ENCODE results near the gene BRICD5. TPM values are rescaled to one million over a fixed set of nuclear protein-coding genes. Genes with fewer than 3 reads are reported as not detected.

Gene BRICD5
- total and polyA plus RNA-seq, 3 donors from 2014 or later = 25.1 to 66.5 (median 37.8) TPM

GRCh38 chr16:2180461-2180860 lies 30.2 kb downstream of the BRICD5 start:
- WGBS, 2 donors = 92 to 96% methylated on average over 5 to 41 of the region's 43 CpGs
- no peak overlapping the region for H3K4me3 ChIP-seq
- H3K27ac ChIP-seq = no peak overlapping the region
- H3K27me3 ChIP-seq = no peaks in the 10 kb centered on the region
- TF ChIP-seq POLR2A (IDR thresholded peaks at IDR 0.05) (no peak), CTCF (IDR thresholded peaks at IDR 0.05) (no peak)
- no peaks in the 10 kb centered on the region for H3K36me3 ChIP-seq (ENCODE audit: low read depth, missing control alignments)
- no peaks in the 10 kb centered on the region for H3K4me1 ChIP-seq
- no peak for DNase-seq
- no peaks in the 10 kb centered on the region for H3K9me3 ChIP-seq
- intact Hi-C loops (cut with DNase I; ENCODE audit: low total_unique reads) = no loop called here

GRCh38 chr16:2179576-2179975 lies 31.1 kb downstream of the BRICD5 start:
- TF ChIP-seq CTCF (IDR thresholded peaks at IDR 0.05) (no peak), POLR2A (IDR thresholded peaks at IDR 0.05) (no peak)
- intact Hi-C loops (cut with DNase I; ENCODE audit: low total_unique reads) = no loop called here

GRCh38 chr16:2179107-2179501 lies 31.6 kb downstream of the BRICD5 start:
- H3K27me3 ChIP-seq = no peaks in the 10 kb centered on the region
- intact Hi-C loops (cut with DNase I; ENCODE audit: low total_unique reads) = no loop called here
- TF ChIP-seq CTCF (IDR thresholded peaks at IDR 0.05) = no peak
- TF ChIP-seq POLR2A (IDR thresholded peaks at IDR 0.05) = no peak
- no peaks in the 10 kb centered on the region for H3K4me1 ChIP-seq
- H3K9me3 ChIP-seq = no peaks in the 10 kb centered on the region
- no peak overlapping the region for H3K27ac ChIP-seq
- no peak for DNase-seq
- no peak overlapping the region for H3K4me3 ChIP-seq
- WGBS, 2 donors = 36% methylated on average over 49 of the region's 50 CpGs; no CpG with 5 or more reads in 1 of the 2 donors
- H3K36me3 ChIP-seq (ENCODE audit: low read depth, missing control alignments) = no peaks in the 10 kb centered on the region

More at GRCh38 chr16:2179576-2179975, 31.1 kb downstream of the BRICD5 start:
- 73 to 84% methylated on average over 15 to 29 of the region's 31 CpGs for WGBS, 2 donors
- DNase-seq = no peak
- H3K27ac ChIP-seq = no peak overlapping the region
- H3K4me1 ChIP-seq = no peaks in the 10 kb centered on the region
- H3K27me3 ChIP-seq = no peaks in the 10 kb centered on the region
- no peaks in the 10 kb centered on the region for H3K9me3 ChIP-seq
- no peak overlapping the region for H3K4me3 ChIP-seq
- no peaks in the 10 kb centered on the region for H3K36me3 ChIP-seq (ENCODE audit: low read depth, missing control alignments)

- H3K27me3 ChIP-seq = no peaks in the 10 kb centered on the region
- 9 to 33% methylated on average over 7 to 101 of the region's 106 CpGs for WGBS, 2 donors
These were observed 32.1 kb downstream of the BRICD5 start for GRCh38 chr16:2178321-2179106.

More at GRCh38 chr16:2178321-2179106, 32.1 kb downstream of the BRICD5 start:
- intact Hi-C loops (cut with DNase I; ENCODE audit: low total_unique reads) = no loop called here
- no peak for TF ChIP-seq CTCF (IDR thresholded peaks at IDR 0.05)
- Histone ChIP-seq H3K36me3 (ENCODE audit: low read depth, missing control alignments) (no peaks in the 10 kb centered on the region), H3K4me3 (peak overlapping the region; percentile 24 to 38), H3K4me1 (no peaks in the 10 kb centered on the region), H3K27ac (no peak overlapping the region), H3K9me3 (no peaks in the 10 kb centered on the region)
- peak; percentile 71 for DNase-seq

All from testis (tissue), 3 donors.